ENCODE data around the gene EXOC2.

EXOC2 gene

GRCh38 chr6:490251-491037, 202.5 kb downstream of the EXOC2 start:
- DNase-seq = peak; percentile 39

- DNase-seq = no peak
Observed at GRCh38 chr6:489762-490161, 203.2 kb downstream of the EXOC2 start.

- DNase-seq = no peak
Observed at GRCh38 chr6:489001-489400, 203.9 kb downstream of the EXOC2 start.

GRCh38 chr6:487956-488355, 205.0 kb downstream of the EXOC2 start:
- DNase-seq = no peak

GRCh38 chr6:485655-486170, 207.2 kb downstream of the EXOC2 start:
- DNase-seq = no peak

- no peak for DNase-seq
Observed at GRCh38 chr6:484746-485145, 208.2 kb downstream of the EXOC2 start.

GRCh38 chr6:484086-484745, 208.7 kb downstream of the EXOC2 start:
- DNase-seq = no peak

GRCh38 chr6:475314-475713, 217.6 kb downstream of the EXOC2 start:
- DNase-seq = no peak

- peak; percentile 77 for DNase-seq
Observed at GRCh38 chr6:474453-475185, 218.3 kb downstream of the EXOC2 start.

GRCh38 chr6:473768-474452, 219.0 kb downstream of the EXOC2 start:
- DNase-seq = no peak

- no peak for DNase-seq
Observed at GRCh38 chr6:473356-473755, 219.6 kb downstream of the EXOC2 start.

- no peak for DNase-seq
Observed at GRCh38 chr6:470901-471448, 222.0 kb downstream of the EXOC2 start.

GRCh38 chr6:470051-470900, 222.7 kb downstream of the EXOC2 start:
- DNase-seq = no peak

- DNase-seq = no peak
Observed at GRCh38 chr6:467671-468082, 225.3 kb downstream of the EXOC2 start.

GRCh38 chr6:467111-467510, 225.8 kb downstream of the EXOC2 start:
- no peak for DNase-seq

- no peak for DNase-seq
Observed at GRCh38 chr6:466564-466963, 226.4 kb downstream of the EXOC2 start.

- DNase-seq = no peak
Observed at GRCh38 chr6:465531-466348, 227.2 kb downstream of the EXOC2 start.

- no peak for DNase-seq
Observed at GRCh38 chr6:456887-457286, 236.1 kb downstream of the EXOC2 start.

- no peak for DNase-seq
Observed at GRCh38 chr6:456358-456867, 236.5 kb downstream of the EXOC2 start.

GRCh38 chr6:455835-456234, 237.1 kb downstream of the EXOC2 start:
- no peak for DNase-seq

Measured in stimulated activated CD4-positive, alpha-beta T cell treated with anti-CD3 and anti-CD28 coated beads, Interleukin-4, amount 100 ng/mL, for 1 hour (primary cell).